SK-N-MC (cell line): ENCODE measurements around the gene IL2RG.

Experiments
- EZH2 ChIP-seq: fragments of 200-600 bp; sonication (generic); IDR thresholded peaks from one replicate; pipeline ENCODE4 v1.6.1; 2017; ENCODE audit warnings: antibody characterized with exemption
- FOXP2 ChIP-seq: optimal IDR thresholded peaks from 2 replicates; pipeline ENCODE3; 2011; ENCODE audit warnings: mild to moderate bottlenecking, moderate library complexity; ENCODE audit not compliant: insufficient read depth; ENCODE audit errors: extremely low read length, control extremely low read depth
- POLR2AphosphoS5 ChIP-seq: IDR thresholded peaks from 2 replicates; pipeline ENCODE4 v1.6.1; 2012; ENCODE audit warnings: mild to moderate bottlenecking, low read depth, low read length, borderline replicate concordance

- TF ChIP-seq EZH2 (no peak), POLR2AphosphoS5 (no peak), FOXP2 (no peak)
Measured at GRCh38 chrX:71109051-71109450, 2.3 kb downstream of the IL2RG start.
